Epithelial cell of prostate (primary cell): ENCODE results near the gene TNNI3.
A peak's percentile ranks its signal among the peaks of the same experiment; 100 is the strongest.
"Not testable (repeated sequence)": the region's sequence is repeated elsewhere in the genome, so short reads cannot be mapped to it uniquely, and the experiment has no call there.

ENCODE experiments used
- DNase-seq: peaks from one replicate; pipeline ENCODE4 v3.0.0-alpha.2; 2011; ENCODE audit warnings: low read depth, low spot score
- H3K27ac ChIP-seq: fragments of 450-650 bp; 2 replicates; pipeline ENCODE4 v1.5.1; 2017; ENCODE audit warnings: mild to moderate bottlenecking

Gene TNNI3

GRCh38 chr19:55116232-55116858, 41.2 kb downstream of the TNNI3 start:
- no peak for DNase-seq
- H3K27ac ChIP-seq = peak overlapping the region; percentile 48

DNA sequence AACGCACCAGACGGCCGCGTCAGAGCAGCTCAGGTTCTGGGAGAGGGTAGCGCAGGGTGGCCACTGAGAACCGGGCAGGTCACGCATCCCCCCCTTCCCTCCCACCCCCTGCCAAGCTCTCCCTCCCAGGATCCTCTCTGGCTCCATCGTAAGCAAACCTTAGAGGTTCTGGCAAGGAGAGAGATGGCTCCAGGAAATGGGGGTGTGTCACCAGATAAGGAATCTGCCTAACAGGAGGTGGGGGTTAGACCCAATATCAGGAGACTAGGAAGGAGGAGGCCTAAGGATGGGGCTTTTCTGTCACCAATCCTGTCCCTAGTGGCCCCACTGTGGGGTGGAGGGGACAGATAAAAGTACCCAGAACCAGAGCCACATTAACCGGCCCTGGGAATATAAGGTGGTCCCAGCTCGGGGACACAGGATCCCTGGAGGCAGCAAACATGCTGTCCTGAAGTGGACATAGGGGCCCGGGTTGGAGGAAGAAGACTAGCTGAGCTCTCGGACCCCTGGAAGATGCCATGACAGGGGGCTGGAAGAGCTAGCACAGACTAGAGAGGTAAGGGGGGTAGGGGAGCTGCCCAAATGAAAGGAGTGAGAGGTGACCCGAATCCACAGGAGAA, 42.0 kb downstream of the TNNI3 start:
- no peak for DNase-seq
- no peak overlapping the region for H3K27ac ChIP-seq

- H3K27ac ChIP-seq = no peak overlapping the region
- no peak for DNase-seq
Observed at GRCh38 chr19:55114566-55115145, 42.9 kb downstream of the TNNI3 start.

DNA sequence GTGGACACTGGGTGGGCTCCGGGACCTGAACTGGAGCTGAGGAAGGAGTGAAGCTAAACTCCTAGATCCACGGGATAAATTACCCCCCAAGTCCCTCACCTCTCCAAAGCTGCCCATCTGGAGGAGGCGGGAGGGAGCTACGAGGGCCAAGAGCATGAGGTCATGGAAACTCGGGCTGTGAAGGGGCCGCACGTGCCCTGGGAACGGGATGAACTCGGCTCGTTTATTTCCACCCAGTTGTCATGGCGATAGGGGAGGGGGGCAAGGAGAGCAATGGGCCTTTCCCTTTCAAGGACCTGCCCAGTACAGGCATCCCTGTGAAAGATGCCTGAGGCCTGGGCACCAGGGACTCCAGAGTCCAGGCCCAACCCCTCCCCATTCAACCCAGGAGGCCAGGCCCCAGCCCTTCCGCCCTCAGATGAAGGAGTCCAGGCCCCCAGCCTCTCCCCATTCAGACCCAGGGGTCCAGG, 43.9 kb downstream of the TNNI3 start:
- H3K27ac ChIP-seq = no peak overlapping the region
- no peak for DNase-seq

GRCh38 chr19:55112777-55113569, 44.6 kb downstream of the TNNI3 start:
- DNase-seq = no peak
- no peak overlapping the region for H3K27ac ChIP-seq

DNA sequence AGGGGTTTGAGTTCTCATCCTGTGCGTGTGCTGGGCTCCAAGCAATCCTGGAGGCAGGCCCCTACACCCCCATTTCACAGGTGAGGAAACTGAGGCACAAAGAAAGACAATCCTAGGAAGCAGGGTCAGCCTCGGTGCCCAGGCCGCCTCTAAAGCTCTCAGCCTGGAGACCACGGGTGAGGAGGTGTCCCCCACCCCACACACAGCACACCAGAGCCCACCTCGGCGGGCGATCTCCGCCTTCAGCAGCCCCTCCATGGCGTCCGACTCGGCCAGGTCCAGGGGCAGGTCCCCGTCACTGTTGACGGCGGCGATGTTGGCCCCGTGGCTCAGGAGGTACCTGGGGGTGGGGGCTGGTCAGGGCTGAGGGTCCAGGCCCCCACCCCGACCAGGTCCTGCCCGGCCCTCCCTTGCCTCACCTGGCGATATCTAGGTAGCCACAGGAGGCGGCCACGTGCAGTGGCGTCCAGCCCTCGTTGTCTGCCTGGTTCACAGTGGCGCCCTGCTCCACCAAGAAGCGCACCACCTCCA, 45.2 kb downstream of the TNNI3 start:
- no peak for DNase-seq
- H3K27ac ChIP-seq = no peak overlapping the region

DNA sequence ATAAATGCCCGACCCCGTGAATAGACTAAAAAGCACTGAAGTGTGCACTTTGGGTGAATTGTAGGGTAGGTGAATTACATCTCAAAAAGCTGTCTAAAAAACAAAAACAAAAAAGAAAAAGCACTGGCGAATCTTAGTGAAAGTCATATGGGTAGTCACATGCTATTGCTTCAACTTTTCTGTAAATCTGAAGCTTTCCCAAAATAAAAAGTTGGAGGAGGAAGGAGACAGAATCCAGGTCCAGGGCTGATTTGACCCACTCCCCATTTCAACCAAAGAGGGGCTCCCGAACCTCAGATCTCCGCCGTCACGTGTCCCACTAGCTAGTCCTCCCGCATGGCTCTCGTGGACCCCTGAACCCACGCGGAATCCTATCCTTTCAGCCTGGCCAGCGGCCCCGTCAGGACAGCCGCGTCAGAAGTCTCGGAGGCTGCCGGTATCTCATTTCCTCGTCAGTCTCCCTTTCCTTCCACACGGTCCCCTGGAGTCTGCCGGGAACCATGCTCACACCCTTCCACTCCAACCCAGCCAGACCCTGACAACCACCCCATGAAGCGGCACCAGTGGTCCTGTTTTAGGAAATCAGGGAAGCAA, 46.2 kb downstream of the TNNI3 start:
- H3K27ac ChIP-seq = no peak overlapping the region

GRCh38 chr19:55109527-55110291, 47.8 kb downstream of the TNNI3 start:
- DNase-seq = no peak
- H3K27ac ChIP-seq = no peak overlapping the region

More for the DNA sequence above, 46.2 kb downstream of the TNNI3 start:
- no peak for DNase-seq

GRCh38 chr19:55107252-55107651, 50.3 kb downstream of the TNNI3 start:
- H3K27ac ChIP-seq, DNase-seq: not testable (repeated sequence)

DNA sequence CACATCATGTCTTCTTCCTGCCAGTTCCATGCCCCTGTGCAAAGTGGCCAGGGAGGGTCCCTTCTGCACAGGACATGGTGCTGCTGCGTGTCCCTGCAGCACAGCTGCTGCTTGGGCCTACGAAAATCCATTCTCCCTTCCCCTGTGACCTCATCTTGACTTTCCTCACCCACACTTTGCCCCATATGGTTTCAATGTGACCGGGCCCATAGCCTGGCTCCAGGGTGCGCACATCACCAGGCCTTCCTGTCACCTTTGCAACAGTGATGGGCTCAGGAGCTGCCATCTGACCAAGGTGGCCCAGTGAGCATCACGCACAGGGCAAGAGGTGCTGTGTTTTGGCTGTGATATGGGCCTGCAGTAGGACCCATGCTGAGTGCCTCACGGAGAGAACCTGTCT, 50.9 kb downstream of the TNNI3 start:
- no peak overlapping the region for H3K27ac ChIP-seq
- no peak for DNase-seq

- H3K27ac ChIP-seq = no peak overlapping the region
- DNase-seq = no peak
Observed at GRCh38 chr19:55105237-55105636, 52.3 kb downstream of the TNNI3 start.

- DNase-seq = no peak
- H3K27ac ChIP-seq = no peak overlapping the region
Observed at GRCh38 chr19:55103190-55103589, 54.3 kb downstream of the TNNI3 start.
